NCI-H1105 (cell line): ENCODE measurements around the gene ZNF514.
"Not testable (repeated sequence)": the region's sequence is repeated elsewhere in the genome, so short reads cannot be mapped to it uniquely, and the experiment has no call there.

Experiments used
- DNase-seq: peaks from one replicate; lab custom pipeline; 2025; lab: John Stamatoyannopoulos, UW

The ZNF514 gene

DNA sequence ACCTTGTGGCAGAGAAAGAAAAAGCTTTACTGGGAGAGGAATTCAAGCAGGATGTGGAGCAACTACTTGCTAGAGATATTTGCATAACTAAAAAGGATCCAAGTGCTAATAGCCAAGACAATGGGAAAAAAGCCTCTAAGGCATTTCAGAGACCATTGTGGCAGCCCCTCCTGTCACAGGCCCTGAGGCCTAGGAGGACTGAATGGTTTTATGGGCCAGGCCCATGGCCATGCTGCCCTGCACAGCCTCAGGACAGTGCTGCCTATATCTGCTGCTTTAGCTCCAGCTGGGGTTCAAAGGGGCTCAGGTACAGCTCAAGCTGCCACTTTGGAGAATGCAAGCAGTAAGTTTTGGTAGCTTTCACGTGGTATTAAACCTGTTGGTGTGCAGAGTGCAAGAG is 20.9 kb downstream of the ZNF514 start:
- DNase-seq: no peak

DNA sequence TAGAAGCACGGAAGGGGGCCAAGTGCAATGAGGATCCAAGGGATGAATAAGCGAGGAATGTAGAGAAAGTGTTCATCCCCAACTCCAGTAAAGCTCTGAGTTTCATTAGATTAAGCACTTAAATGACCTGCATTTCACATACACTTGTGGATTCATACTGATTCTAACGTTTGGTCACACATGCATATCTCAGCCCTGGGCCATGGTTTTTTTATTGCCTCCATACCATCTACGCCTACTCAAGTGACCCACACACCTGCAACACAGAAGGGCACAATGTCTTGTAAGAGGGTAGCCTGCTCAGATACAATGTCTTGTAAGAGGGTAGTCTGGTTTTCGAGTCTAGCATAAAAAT is 37.5 kb downstream of the ZNF514 start:
- peak; percentile 27 for DNase-seq

DNA sequence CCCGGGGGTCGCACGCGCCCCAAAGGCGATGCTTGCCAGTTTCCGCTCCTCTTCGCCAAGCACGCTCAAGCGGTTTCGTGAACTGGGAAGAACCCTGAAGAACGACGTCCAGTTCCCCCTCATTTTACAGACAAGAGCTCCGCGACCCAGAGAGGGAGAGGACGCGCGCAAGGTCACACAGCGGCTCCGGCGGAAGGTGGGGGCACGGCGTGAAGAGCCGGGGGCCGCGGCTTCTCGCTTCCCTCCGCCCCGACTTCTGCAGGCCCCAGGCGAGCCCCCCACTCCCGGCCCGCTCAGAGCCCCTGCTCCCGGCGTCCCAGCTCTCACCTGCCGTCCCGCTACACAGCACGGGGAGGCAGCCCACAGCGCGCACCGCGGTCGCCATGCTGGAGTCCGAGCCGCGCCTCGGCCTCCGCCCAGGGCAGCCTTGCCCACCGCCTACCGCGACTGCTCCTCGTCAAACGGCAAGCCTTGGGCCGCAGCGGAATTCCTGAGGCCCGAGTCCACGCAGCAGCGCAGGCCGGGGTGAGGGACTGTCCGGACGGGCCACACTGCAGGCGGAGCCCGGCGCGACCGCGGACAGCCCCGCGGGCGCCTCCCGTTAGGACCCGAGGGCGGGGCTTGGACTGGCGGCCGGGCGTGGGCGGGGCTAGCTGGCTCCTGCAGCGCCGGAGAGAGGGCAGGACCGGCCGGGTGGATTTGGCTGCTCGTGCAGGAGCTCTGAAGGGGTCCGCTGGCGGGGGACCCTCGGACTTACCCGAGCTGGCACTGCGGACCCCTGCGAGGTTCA is 38.0 kb downstream of the ZNF514 start, which contains the start of gene MRPS5:
Gene MRPS5, minus strand, starts transcription at position 402 of the 790 bp plus-strand sequence. Its CDS starts 17 bp downstream, at position 385.
- peak; percentile 44 for DNase-seq

DNA sequence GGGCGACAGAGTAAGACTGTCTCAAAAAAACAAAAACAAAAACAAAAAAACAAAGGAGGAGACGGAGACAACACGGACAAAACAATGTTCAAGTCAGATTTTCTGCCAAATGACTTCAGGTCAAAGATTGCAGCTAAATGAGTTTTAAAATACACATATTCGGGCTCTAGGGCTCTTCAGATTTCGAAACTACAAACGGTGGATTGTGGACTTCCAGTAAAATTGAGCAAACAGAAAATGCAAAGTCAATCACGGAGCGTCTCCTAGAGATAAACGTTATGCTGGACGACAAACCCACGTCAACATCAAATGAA is 38.6 kb downstream of the ZNF514 start:
- DNase-seq: no peak

DNA sequence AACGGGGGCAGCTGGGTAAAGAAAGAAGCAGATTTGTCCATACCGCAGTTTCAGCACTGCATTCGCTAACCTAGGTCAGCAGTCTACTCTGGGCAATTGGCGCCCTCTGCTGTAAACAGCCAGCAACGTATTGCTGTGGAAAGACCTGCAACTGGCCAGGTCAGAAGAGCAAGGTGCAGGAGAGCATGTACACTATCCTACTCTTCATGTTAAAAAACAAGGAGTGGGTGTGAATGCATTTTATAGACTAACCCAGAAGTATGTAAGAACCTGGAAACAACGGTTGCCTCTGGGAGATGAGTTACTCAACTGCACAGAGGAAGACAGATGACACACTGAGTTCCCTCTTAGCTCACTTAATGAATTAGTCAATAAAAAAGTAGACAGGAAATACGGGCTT is 44.2 kb downstream of the ZNF514 start:
- DNase-seq: peak; percentile 49

DNA sequence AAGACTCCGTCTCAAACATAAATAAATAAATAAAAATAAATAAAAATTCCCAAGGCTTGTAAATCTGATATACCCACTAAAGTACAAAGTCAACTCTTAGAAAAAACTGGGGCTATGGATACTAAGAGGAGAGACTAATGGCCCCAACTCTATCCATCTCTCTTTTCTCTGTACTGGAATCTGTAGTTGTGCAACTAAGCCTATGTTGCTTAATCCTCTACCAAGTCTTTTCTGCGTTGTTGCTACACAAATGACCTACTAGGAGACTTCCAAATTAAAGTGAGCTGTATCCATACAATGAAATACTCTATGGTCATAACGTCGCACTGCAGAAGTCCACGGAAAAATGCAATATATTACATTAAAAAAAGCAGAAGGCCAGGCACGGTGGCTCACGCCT is 46.2 kb downstream of the ZNF514 start:
- DNase-seq: no peak

DNA sequence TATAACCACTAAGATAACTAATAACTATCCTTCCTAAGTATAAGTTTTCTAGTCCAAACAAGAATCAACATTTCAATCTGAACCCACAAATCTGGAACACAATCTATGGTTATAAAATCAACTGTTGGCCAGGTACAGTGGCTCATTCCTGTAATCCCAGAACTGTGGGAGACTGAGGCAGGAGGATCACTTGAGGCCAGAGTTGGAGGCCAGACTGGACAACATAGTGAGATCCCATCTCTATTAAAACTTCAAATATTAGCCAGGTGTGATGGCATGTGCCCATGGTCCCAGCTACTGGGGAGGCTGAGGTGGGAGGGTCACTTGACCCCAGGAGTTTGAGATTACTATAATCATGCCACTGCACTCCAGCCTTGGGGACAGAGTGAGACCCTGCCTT is 49.3 kb downstream of the ZNF514 start:
- no peak for DNase-seq

DNA sequence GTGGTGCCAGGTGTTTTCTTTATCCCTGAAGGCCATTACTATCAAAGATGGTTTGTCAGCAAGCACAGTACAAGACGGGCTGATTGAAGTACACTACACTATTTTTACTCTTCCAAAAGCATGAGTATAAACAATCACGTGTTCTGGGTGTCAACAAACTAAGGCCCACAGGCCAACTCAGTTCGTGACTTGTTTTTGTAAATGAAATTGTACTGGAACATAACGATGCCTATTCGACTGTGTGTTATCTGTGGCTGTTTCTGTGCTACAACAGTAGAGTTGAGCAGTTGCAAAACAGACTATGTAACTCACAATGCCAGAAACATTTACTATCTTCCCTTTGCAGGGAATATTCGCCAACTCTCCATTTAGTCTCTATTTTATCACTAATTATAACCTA is 50.4 kb downstream of the ZNF514 start:
- DNase-seq: no peak

DNA sequence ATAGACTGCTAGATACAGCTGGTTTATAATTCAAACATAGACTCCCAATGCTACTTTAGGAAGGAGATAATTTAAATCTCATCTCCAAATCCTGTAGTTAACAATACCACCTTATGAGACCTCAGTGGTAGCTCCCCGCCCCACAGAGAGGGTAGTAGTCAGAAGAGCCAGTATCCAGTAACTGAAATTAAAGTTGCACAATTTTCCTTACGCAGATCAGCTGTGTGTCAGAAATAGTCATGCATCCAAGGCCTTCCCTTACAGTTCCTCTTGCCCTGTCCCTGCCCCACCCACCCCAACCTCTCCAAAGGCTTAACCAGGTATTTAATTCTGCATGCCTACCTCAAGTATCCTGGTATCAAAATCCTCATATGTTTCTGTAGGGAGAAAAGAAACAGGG is 53.6 kb downstream of the ZNF514 start:
- no peak for DNase-seq

DNA sequence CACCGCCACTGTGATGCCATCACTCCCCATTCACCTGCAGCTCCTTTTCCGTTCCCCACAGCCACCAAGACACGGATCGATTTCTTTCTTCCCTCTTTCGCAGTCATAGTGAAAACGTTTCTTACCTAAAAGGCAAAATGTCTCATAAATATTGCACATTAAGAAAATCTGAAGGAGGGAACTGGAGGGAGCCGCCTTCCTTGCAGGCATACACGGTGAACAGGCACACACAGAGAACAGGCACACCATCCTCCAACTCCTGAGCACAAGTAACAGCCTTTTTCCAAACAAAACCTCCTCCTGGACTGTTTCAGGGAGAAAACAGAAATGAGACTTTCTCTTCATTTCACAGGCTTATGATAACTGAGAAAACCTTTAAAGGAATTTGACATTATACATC is 55.0 kb downstream of the ZNF514 start:
- DNase-seq: no peak

DNA sequence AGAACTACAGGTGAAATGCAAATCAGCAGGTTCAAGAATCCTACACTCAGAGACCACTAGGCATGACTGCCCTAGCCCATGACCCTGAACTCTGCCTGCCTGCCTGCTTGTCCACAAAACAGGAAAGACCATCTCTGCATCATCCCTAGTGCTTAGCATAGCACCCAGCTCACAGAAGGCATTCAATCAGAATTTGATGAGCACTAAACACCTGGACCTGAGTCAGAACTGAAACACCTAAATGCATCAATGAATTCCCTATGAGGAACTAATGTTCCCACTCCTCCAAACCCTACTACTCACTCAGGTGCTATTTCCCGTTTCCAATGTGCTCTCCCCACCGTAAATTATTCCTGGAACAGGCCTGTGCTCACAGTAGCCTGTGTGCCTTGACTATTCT is 59.7 kb downstream of the ZNF514 start:
- DNase-seq: no peak

DNA sequence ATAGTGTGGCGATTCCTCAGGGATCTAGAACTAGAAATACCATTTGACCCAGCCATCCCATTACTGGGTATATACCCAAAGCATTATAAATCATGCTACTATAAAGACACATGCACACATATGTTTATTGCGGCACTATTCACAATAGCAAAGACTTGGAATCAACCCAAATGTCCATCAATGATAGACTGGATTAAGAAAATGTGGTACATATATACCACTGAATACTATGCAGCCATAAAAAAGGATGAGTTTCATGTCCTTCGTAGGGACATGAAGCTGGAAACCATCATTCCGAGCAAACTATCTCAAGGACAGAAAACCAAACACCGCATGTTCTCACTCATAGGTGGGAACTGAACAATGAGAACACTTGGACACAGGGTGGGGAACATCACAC is 61.4 kb downstream of the ZNF514 start:
- not testable (repeated sequence) for DNase-seq
